Thyroid gland (tissue), 4 donors: Measurements from ENCODE around the gene ABHD8. TPM values are rescaled to one million over a fixed set of nuclear protein-coding genes. Genes with fewer than 3 reads are reported as not detected.
A peak's percentile ranks its signal among the peaks of the same experiment; 100 is the strongest.
"Not testable (repeated sequence)": the region's sequence is repeated elsewhere in the genome, so short reads cannot be mapped to it uniquely, and the experiment has no call there.

Source experiments
- DNase-seq, 2 donors: peaks; one replicate each; pipeline ENCODE4 v3.0.0-alpha.2; 2019
- H3K27ac ChIP-seq, 3 donors: fragments of 200-600 bp; sonication (generic); 1 replicate in 2 of 3; 2 replicates in 1 of 3; pipeline ENCODE4 v1.5.1; 2016 to 2019; ENCODE audit warnings: mild to moderate bottlenecking in 1 of 3, moderate library complexity in 1 of 3
- H3K27me3 ChIP-seq: fragments of 200-600 bp; sonication (generic); one replicate; pipeline ENCODE4 v1.5.1; 2019
- H3K36me3 ChIP-seq, 2 donors: fragments of 200-600 bp; sonication (generic); one replicate each; pipeline ENCODE4 v1.5.1; 2016 to 2019
- H3K4me1 ChIP-seq, 2 donors: fragments of 200-600 bp; sonication (generic); one replicate each; pipeline ENCODE4 v1.5.1; 2017 to 2019
- H3K4me3 ChIP-seq, 3 donors: fragments of 200-600 bp; sonication (generic); replicated peaks in 1 of 3; 1 replicate in 2 of 3; 2 replicates in 1 of 3; pipeline ENCODE4 v1.5.1; 2016; ENCODE audit warnings: mild to moderate bottlenecking in 1 of 3
- H3K9me3 ChIP-seq: fragments of 200-600 bp; sonication (generic); one replicate; pipeline ENCODE4 v1.5.1; 2017
- CTCF ChIP-seq, 6 experiments: fragments of 200-600 bp in 3 of 6; fragments of 450-650 bp in 3 of 6; sonication (generic) in 3 of 6; IDR thresholded peaks; one replicate each; pipeline ENCODE4 v1.5.1; 2016 to 2019; ENCODE audit warnings: antibody characterized with exemption in 6 of 6, mild to moderate bottlenecking in 2 of 6, inconsistent platforms in 1 of 6, moderate library complexity in 1 of 6
- POLR2A ChIP-seq, 2 donors: fragments of 450-650 bp; IDR thresholded peaks; one replicate each; pipeline ENCODE4 v1.6.1; 2017; ENCODE audit warnings: antibody characterized with exemption in 2 of 2, mild to moderate bottlenecking in 2 of 2, moderate library complexity in 1 of 2
- WGBS, 2 donors: methylation state at CpG; one replicate each; pipeline ENCODE4 v1.1.5; 2017; 5-methylcytosine and 5-hydroxymethylcytosine counted together
- intact Hi-C: fragments of 100-400 bp; cut with DNase I; formaldehyde crosslinking; loops from one replicate; pipeline ENCODE4 v1.15.1; 2023
- total RNA-seq, 4 donors: library from RNA; depleted of rRNA; stranded (reverse); fragments of >200 nt; gene quantifications; one replicate each; pipeline ENCODE4 v1.2.3, GENCODE V29; 2016

ABHD8 gene
- total RNA-seq, 4 donors from 2014 or later = 14.4 to 31.2 (median 23.3) TPM

GRCh38 chr19:17300992-17301619 is 2.1 kb downstream of the ABHD8 start:
- Histone ChIP-seq H3K4me1 (peaks cover 26 to 28% of the 10 kb centered on the region in 2 donors), H3K4me3 (no peak overlapping the region), H3K27ac (no peak overlapping the region), H3K27me3 (no peaks in the 10 kb centered on the region), H3K9me3 (no peaks in the 10 kb centered on the region), H3K36me3 (peaks cover 0 to 2% of the 10 kb centered on the region in 2 donors)
- TF ChIP-seq CTCF (IDR thresholded peaks at IDR 0.05) (no peak), POLR2A (IDR thresholded peaks at IDR 0.05) (no peak)
- intact Hi-C loops = no loop called here
- DNase-seq = no peak
- WGBS, 2 donors = 93 to 97% methylated on average over 19 to 27 of the region's 51 CpGs

GRCh38 chr19:17296976-17297375 is 6.2 kb downstream of the ABHD8 start:
- no peak for TF ChIP-seq CTCF (IDR thresholded peaks at IDR 0.05)
- TF ChIP-seq POLR2A (IDR thresholded peaks at IDR 0.05) = no peak
- Histone ChIP-seq H3K9me3 (no peaks in the 10 kb centered on the region), H3K36me3 (peaks cover 0 to 2% of the 10 kb centered on the region in 2 donors), H3K4me3 (no peak overlapping the region), H3K4me1 (no peaks in the 10 kb centered on the region), H3K27ac (no peak overlapping the region), H3K27me3 (no peaks in the 10 kb centered on the region)
- WGBS, 2 donors = 93% methylated on average over 6 of the region's 6 CpGs
- intact Hi-C loops = no loop called here
- no peak for DNase-seq

- Histone ChIP-seq H3K9me3 (no peaks in the 10 kb centered on the region), H3K27ac (no peak overlapping the region), H3K36me3 (peaks cover 0 to 2% of the 10 kb centered on the region in 2 donors), H3K4me3 (no peak overlapping the region), H3K27me3 (no peaks in the 10 kb centered on the region), H3K4me1 (no peaks in the 10 kb centered on the region)
- 55 to 78% methylated on average over 4 of the region's 4 CpGs for WGBS, 2 donors
- DNase-seq = no peak
- TF ChIP-seq POLR2A (IDR thresholded peaks at IDR 0.05) = no peak
- no peak for TF ChIP-seq CTCF (IDR thresholded peaks at IDR 0.05)
- intact Hi-C loops = no loop called here
Measured at GRCh38 chr19:17296273-17296672, 7.0 kb downstream of the ABHD8 start.

GRCh38 chr19:17295551-17295950 is 7.7 kb downstream of the ABHD8 start:
- H3K27ac ChIP-seq, H3K27me3 ChIP-seq, H3K4me1 ChIP-seq, intact Hi-C loops, H3K36me3 ChIP-seq, H3K9me3 ChIP-seq, DNase-seq, H3K4me3 ChIP-seq: not testable (repeated sequence)
- 97 to 98% methylated on average over 6 of the region's 6 CpGs for WGBS, 2 donors

- Histone ChIP-seq H3K4me3 (no peak overlapping the region), H3K4me1 (no peaks in the 10 kb centered on the region), H3K36me3 (no peaks in the 10 kb centered on the region), H3K27me3 (no peaks in the 10 kb centered on the region), H3K27ac (no peak overlapping the region), H3K9me3 (no peaks in the 10 kb centered on the region)
- 86 to 94% methylated on average over 14 to 27 of the region's 48 CpGs for WGBS, 2 donors
- TF ChIP-seq CTCF (IDR thresholded peaks at IDR 0.05) (no peak), POLR2A (IDR thresholded peaks at IDR 0.05) (no peak)
- intact Hi-C loops = loop anchor here (5.0 kb wide), 1 partner anchor 93 kb away; no protein-coding TSS in a partner anchor
- peak in 1 of 2 donors; percentile 8 for DNase-seq
Measured at GRCh38 chr19:17294051-17294891, 9.0 kb downstream of the ABHD8 start.
